Kidney epithelial cell (primary cell): ENCODE measurements around the gene PIK3R1. TPM values are rescaled to one million over a fixed set of nuclear protein-coding genes. Genes with fewer than 3 reads are reported as not detected.

Experiments
- DNase-seq: peaks from one replicate; pipeline ENCODE4 v3.0.0-alpha.2; 2010; ENCODE audit warnings: low read depth
- H3K27me3 ChIP-seq: 2 replicates; pipeline ENCODE4 v1.6.0; 2011; ENCODE audit warnings: low read length; ENCODE audit not compliant: control insufficient read depth, insufficient read depth
- H3K36me3 ChIP-seq: 2 replicates; pipeline ENCODE4 v1.5.1; 2011; ENCODE audit warnings: low read length; ENCODE audit not compliant: control insufficient read depth, insufficient read depth
- H3K4me3 ChIP-seq: 2 replicates; pipeline ENCODE4 v1.5.1; 2011; ENCODE audit warnings: low read depth, mild to moderate bottlenecking, control low read depth, low read length
- CTCF ChIP-seq: IDR thresholded peaks from 2 replicates; pipeline ENCODE4 v1.5.1; 2011; ENCODE audit warnings: mild to moderate bottlenecking, moderate library complexity, low read length, control low read depth, inconsistent platforms; ENCODE audit not compliant: insufficient read depth, poor library complexity, severe bottlenecking
- total RNA-seq: library from RNA; depleted of rRNA; stranded (reverse); fragments of >200 nt; gene quantifications from 2 replicates; pipeline ENCODE4 v1.2.3, GENCODE V29; 2015

The PIK3R1 gene
- total RNA-seq, 1 donor from 2014 or later = 21.1 TPM

DNA sequence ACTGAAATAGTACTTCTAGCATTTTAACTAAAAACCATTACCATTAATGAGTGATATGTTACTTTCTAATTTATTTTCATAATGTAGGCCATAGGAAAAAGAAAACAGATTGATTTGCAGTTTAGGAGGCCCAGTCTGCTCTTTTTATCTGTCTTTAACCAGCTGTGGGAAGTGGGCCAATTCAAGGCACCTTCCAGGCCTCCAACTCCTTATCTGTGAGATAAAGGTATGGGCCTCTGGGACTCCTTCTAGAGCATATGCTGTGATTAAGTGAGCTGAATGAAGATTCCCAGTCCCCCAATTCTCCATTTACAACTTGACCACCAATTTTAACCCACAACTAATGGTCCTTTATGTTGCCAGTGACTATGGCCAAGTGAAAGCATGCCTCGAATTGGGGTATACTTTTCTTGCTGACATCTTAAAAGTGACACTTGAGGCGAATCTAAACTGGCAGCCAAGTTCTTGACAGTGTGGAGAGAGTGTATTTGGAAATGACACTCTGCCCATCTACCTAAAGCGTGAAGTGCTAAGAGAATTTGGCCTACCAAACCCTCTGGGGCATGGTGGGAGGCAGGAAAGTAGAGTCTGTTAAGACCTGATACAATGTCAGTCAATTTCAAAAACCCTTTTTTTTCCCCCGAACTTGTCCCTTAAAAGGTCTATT lies 88.3 kb downstream of the PIK3R1 start:
- H3K4me3 ChIP-seq = no peak overlapping the region
- no peaks in the 10 kb centered on the region for H3K36me3 ChIP-seq
- H3K27me3 ChIP-seq = no peaks in the 10 kb centered on the region
- no peak for TF ChIP-seq CTCF
- no peak for DNase-seq

GRCh38 chr5:68304421-68305052 lies 89.0 kb downstream of the PIK3R1 start:
- TF ChIP-seq CTCF = no peak
- H3K27me3 ChIP-seq = no peaks in the 10 kb centered on the region
- DNase-seq = no peak
- no peaks in the 10 kb centered on the region for H3K36me3 ChIP-seq
- no peak overlapping the region for H3K4me3 ChIP-seq

- no peak for TF ChIP-seq CTCF
- no peak overlapping the region for H3K4me3 ChIP-seq
- no peaks in the 10 kb centered on the region for H3K27me3 ChIP-seq
- no peaks in the 10 kb centered on the region for H3K36me3 ChIP-seq
- no peak for DNase-seq
Measured at GRCh38 chr5:68305223-68305870, 89.8 kb downstream of the PIK3R1 start.

GRCh38 chr5:68306361-68307014 lies 90.9 kb downstream of the PIK3R1 start:
- no peaks in the 10 kb centered on the region for H3K27me3 ChIP-seq
- DNase-seq = no peak
- no peak overlapping the region for H3K4me3 ChIP-seq
- H3K36me3 ChIP-seq = no peaks in the 10 kb centered on the region
- no peak for TF ChIP-seq CTCF

DNA sequence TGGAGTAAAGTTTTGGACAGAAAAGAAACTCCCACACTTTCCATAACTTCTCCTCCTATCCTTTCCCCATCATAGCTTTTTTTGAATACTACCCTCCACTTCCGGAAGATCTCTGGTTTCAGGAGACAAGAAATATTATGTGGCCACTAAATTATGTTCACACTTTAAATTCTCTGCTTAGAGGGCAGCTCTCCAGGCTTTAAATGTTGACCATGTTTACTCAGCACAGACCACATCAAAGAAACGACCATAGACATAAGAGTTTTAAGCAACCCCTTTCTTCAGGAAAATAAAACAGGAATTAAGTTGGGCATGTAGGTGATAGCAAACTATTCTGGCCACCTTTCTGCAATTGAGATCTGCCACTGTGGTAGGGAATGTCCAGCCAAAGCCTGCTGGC lies 97.8 kb downstream of the PIK3R1 start:
- TF ChIP-seq CTCF = no peak

More for the DNA sequence above, 97.8 kb downstream of the PIK3R1 start:
- DNase-seq = no peak
- Histone ChIP-seq H3K4me3 (no peak overlapping the region), H3K36me3 (no peaks in the 10 kb centered on the region), H3K27me3 (no peaks in the 10 kb centered on the region)
